Activated CD8-positive, alpha-beta T cell treated with anti-CD3 and anti-CD28 coated beads for 36 hours (primary cell): Measurements from ENCODE around the gene SLC25A10. TPM values are rescaled to one million over a fixed set of nuclear protein-coding genes. Genes with fewer than 3 reads are reported as not detected.

Experiments used
- microRNA-seq: library from miRNA; unstranded; fragments of <30 nt; microRNA quantifications from one replicate; pipeline ENCODE4 v1.2.0, GENCODE V29; 2022; ENCODE audit warnings: borderline microRNAs expressed, borderline replicate concordance
- total RNA-seq, 2 experiments: library from RNA; stranded (reverse); gene quantifications; one replicate each; pipeline ENCODE4 v1.2.3, GENCODE V29; 2021

SLC25A10 gene
- total RNA-seq, 2 experiments from 2014 or later, result 29.4 to 30.5 TPM

Small RNA genes within 50 kb of the gene (microRNA-seq; reads per million reads assigned to microRNA genes)
- 0.91 reads per million for gene MIR6786

Other genes starting within 250 kb of the SLC25A10 start
- gene ACTG1, start 199.5 kb upstream of the SLC25A10 start, total RNA-seq, result 1,000 to 10,000 TPM; 4,606 to 4,756 TPM
- gene FSCN2, start 183.9 kb upstream of the SLC25A10 start, total RNA-seq, result under 1 TPM in 1 of 2 experiments, not detected in 1; 0.32 TPM
- gene FAAP100, start 159.9 kb upstream of the SLC25A10 start, total RNA-seq, result 10 to 100 TPM; 40.5 to 42.7 TPM
- gene NPLOC4, start 75.2 kb upstream of the SLC25A10 start, total RNA-seq, result 10 to 100 TPM; 75.9 to 87.7 TPM
- under 1 TPM; 0.18 to 0.22 TPM for gene TSPAN10, start 75.1 kb upstream of the SLC25A10 start, total RNA-seq
- gene PDE6G, start 55.7 kb upstream of the SLC25A10 start, total RNA-seq, result 10 to 100 TPM in 1 of 2 experiments, 1 to 10 TPM in 1; 8.9 to 11.4 TPM
- gene OXLD1, start 45.7 kb upstream of the SLC25A10 start, total RNA-seq, result 10 to 100 TPM; 50.1 to 52.6 TPM
- gene CCDC137, start 45.5 kb upstream of the SLC25A10 start, total RNA-seq, result 10 to 100 TPM; 34.1 to 37.2 TPM
- gene ARL16, start 28.5 kb upstream of the SLC25A10 start, total RNA-seq, result 10 to 100 TPM; 22.3 to 23.5 TPM
- gene HGS, start 28.3 kb upstream of the SLC25A10 start, total RNA-seq, result 100 to 1,000 TPM in 1 of 2 experiments, 10 to 100 TPM in 1; 98.9 to 113 TPM
- 100 to 1,000 TPM; 149 to 152 TPM for gene MRPL12, start 8.9 kb upstream of the SLC25A10 start, total RNA-seq
- not detected for gene GCGR, start 91.9 kb downstream of the SLC25A10 start, total RNA-seq
- gene MCRIP1, start 121.0 kb downstream of the SLC25A10 start, total RNA-seq, result 10 to 100 TPM; 55.1 to 56.5 TPM
- gene PPP1R27, start 122.8 kb downstream of the SLC25A10 start, total RNA-seq, result not detected
- 100 to 1,000 TPM; 408 to 434 TPM for gene P4HB, start 148.3 kb downstream of the SLC25A10 start, total RNA-seq
- gene ARHGDIA, start 159.1 kb downstream of the SLC25A10 start, total RNA-seq, result 100 to 1,000 TPM; 450 to 470 TPM
- gene ALYREF, start 179.3 kb downstream of the SLC25A10 start, total RNA-seq, result 100 to 1,000 TPM; 241 TPM
- 100 to 1,000 TPM; 122 to 130 TPM for gene ANAPC11, start 179.4 kb downstream of the SLC25A10 start, total RNA-seq
- gene NPB, start 190.0 kb downstream of the SLC25A10 start, total RNA-seq, result under 1 TPM in 1 of 2 experiments, not detected in 1; 0.18 TPM
- gene PCYT2, start 199.1 kb downstream of the SLC25A10 start, total RNA-seq, result 10 to 100 TPM; 20.5 to 22.6 TPM
- gene SIRT7, start 205.9 kb downstream of the SLC25A10 start, total RNA-seq, result 10 to 100 TPM; 28.1 to 32.0 TPM
- gene MAFG, start 215.5 kb downstream of the SLC25A10 start, total RNA-seq, result 10 to 100 TPM; 12.4 to 14.1 TPM
- 100 to 1,000 TPM; 140 to 141 TPM for gene PYCR1, start 225.0 kb downstream of the SLC25A10 start, total RNA-seq
- gene MYADML2, start 234.9 kb downstream of the SLC25A10 start, total RNA-seq, result not detected
- gene NOTUM, start 248.9 kb downstream of the SLC25A10 start, total RNA-seq, result under 1 TPM; 0.41 to 0.49 TPM